ENCODE results near the gene ZMYND8. TPM values are rescaled to one million over a fixed set of nuclear protein-coding genes. Genes with fewer than 3 reads are reported as not detected.

The ZMYND8 gene
- total and polyA plus RNA-seq, 2 donors (not counting 3 experiments of a cell fraction or from before 2014, with no cell fraction given) = 30.6 to 75.2 TPM

DNA sequence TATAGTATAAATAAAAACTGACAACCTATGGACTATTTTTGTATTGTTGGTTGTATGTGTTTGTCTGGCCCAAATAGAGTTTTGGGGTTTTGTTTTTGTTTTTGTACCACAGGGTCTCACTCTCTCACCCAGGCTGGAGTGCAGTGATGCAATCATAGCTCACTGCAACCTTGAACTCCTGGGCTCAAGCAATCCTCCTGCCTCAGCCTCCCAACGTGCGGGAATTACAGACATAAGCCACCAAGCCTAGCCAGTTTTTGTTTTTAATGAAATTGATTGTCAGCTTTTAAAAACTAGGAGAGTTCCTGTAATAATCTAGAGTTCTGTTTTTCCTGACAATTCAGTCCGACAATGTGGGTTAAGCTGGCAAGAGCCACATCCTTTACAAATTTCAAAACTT is 98.7 kb downstream of the ZMYND8 start:
- Histone ChIP-seq H3K4me1 (ENCODE audit: control insufficient read depth, extremely low read depth, insufficient read depth, low read length) (peaks cover 14% of the 10 kb centered on the region), H3K4me2 (ENCODE audit: insufficient read depth, low read length) (no peak overlapping the region), H3K27ac (ENCODE audit: insufficient read depth, low read depth, low read length) (peak overlapping the region; percentile 12), H2AFZ (ENCODE audit: low read depth, low read length) (no peak overlapping the region), H3K9me1 (replicated peaks; ENCODE audit: control insufficient read depth, extremely low read depth, insufficient read depth, low read length) (no peaks in the 10 kb centered on the region), H3K9me3 (replicated peaks; ENCODE audit: control insufficient read depth, insufficient read depth, low read length) (no peaks in the 10 kb centered on the region), H3K27me3 (ENCODE audit: control insufficient read depth in 2 of 2, insufficient read depth in 2 of 2, low read length in 2 of 2) (no peaks in the 10 kb centered on the region), H4K20me1 (replicated peaks; ENCODE audit: control insufficient read depth, extremely low read depth, insufficient read depth, low read length) (no peaks in the 10 kb centered on the region), H3K4me3 (replicated peaks in 1 of 3; ENCODE audit: insufficient read depth in 1 of 3, low read depth in 1 of 3, low read length in 3 of 3) (no peak overlapping the region), H3K9ac (replicated peaks; ENCODE audit: extremely low read depth, insufficient read depth, low read length) (no peak overlapping the region), H3K79me2 (ENCODE audit: control insufficient read depth, insufficient read depth, low read length) (peaks cover 42% of the 10 kb centered on the region), H3K36me3 (ENCODE audit: control insufficient read depth in 2 of 2, extremely low read depth in 1 of 2, insufficient read depth in 2 of 2, low read length in 2 of 2) (peaks cover 16 to 21% of the 10 kb centered on the region in 2 experiments)
- DNase-seq (ENCODE audit: low read depth, low spot score) = no peak
- CTCF ChIA-PET = interaction anchor here (2.2 kb wide), 2 partner anchors 15 to 126 kb away, joined by 6 to 21 read pairs; no protein-coding TSS in a partner anchor
- no peak for FAIRE-seq
- no TSS peak for BruUV-seq (replicated peaks)
- no peak for TF ChIP-seq MYC (IDR thresholded peaks at IDR 0.05; ENCODE audit: low read depth, low read length)
- no peak for TF ChIP-seq JUN (IDR thresholded peaks at IDR 0.05; ENCODE audit: borderline replicate concordance, insufficient read depth, insufficient read length, low read depth)
- no peak for TF ChIP-seq FOS (IDR thresholded peaks at IDR 0.05; ENCODE audit: borderline replicate concordance, insufficient read depth, low read length)
- no peak for TF ChIP-seq POLR2AphosphoS5 (IDR thresholded peaks at IDR 0.05; ENCODE audit: insufficient read depth, low read depth, low read length)
- TF ChIP-seq GATA2 (IDR thresholded peaks at IDR 0.05; ENCODE audit: insufficient read depth, insufficient read length, low read depth, low read length) = no peak
- TF ChIP-seq, protein P1, sequence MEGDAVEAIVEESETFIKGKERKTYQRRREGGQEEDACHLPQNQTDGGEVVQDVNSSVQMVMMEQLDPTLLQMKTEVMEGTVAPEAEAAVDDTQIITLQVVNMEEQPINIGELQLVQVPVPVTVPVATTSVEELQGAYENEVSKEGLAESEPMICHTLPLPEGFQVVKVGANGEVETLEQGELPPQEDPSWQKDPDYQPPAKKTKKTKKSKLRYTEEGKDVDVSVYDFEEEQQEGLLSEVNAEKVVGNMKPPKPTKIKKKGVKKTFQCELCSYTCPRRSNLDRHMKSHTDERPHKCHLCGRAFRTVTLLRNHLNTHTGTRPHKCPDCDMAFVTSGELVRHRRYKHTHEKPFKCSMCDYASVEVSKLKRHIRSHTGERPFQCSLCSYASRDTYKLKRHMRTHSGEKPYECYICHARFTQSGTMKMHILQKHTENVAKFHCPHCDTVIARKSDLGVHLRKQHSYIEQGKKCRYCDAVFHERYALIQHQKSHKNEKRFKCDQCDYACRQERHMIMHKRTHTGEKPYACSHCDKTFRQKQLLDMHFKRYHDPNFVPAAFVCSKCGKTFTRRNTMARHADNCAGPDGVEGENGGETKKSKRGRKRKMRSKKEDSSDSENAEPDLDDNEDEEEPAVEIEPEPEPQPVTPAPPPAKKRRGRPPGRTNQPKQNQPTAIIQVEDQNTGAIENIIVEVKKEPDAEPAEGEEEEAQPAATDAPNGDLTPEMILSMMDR (IDR thresholded peaks at IDR 0.05; ENCODE audit: extremely low read depth in 1 of 2, insufficient read depth in 1 of 2, low read depth in 1 of 2, low read length in 2 of 2) = no peak
- dilution Hi-C loops (cut with MboI; ENCODE audit: extremely low pct_ligation_motif_present, low sequenced_read_pairs) (no loop called here), intact Hi-C loops (cut with micrococcal nuclease) (loop anchor here (10.0 kb wide), 1 partner anchor 207 kb away; no protein-coding TSS in a partner anchor)
- POLR2A ChIA-PET = no interaction called here

Measured in endothelial cell of umbilical vein (primary cell).